ENCODE results near the gene SBK2.
A peak's percentile ranks its signal among the peaks of the same experiment; 100 is the strongest.
"Not testable (repeated sequence)": the region's sequence is repeated elsewhere in the genome, so short reads cannot be mapped to it uniquely, and the experiment has no call there.

The SBK2 gene

GRCh38 chr19:55536951-55537740 lies at the start of gene SBK2:
TSS of gene SBK2 (minus strand) at chr19:55537133. CDS start at chr19:55536294, 839 bp downstream.
- DNase-seq (ENCODE audit: low spot score): no peak

- peak; percentile 88 for DNase-seq (ENCODE audit: low spot score)
Measured at GRCh38 chr19:55585658-55586339, 48.9 kb upstream of the SBK2 start.

- no peak for DNase-seq (ENCODE audit: low spot score)
Measured at GRCh38 chr19:55584871-55585270, 47.9 kb upstream of the SBK2 start.

GRCh38 chr19:55583897-55584296 lies 47.0 kb upstream of the SBK2 start:
- DNase-seq (ENCODE audit: low spot score): not testable (repeated sequence)

GRCh38 chr19:55582284-55582683 lies 45.4 kb upstream of the SBK2 start:
- DNase-seq (ENCODE audit: low spot score): not testable (repeated sequence)

- no peak for DNase-seq (ENCODE audit: low spot score)
Measured at GRCh38 chr19:55581823-55582223, 44.9 kb upstream of the SBK2 start.

GRCh38 chr19:55581145-55581822 lies 44.4 kb upstream of the SBK2 start:
- no peak for DNase-seq (ENCODE audit: low spot score)

GRCh38 chr19:55580628-55581144 lies 43.8 kb upstream of the SBK2 start, which contains the start of gene ZNF579:
TSS of gene ZNF579 (minus strand) at chr19:55580848. CDS start at chr19:55579639, 1,209 bp downstream.
- DNase-seq (ENCODE audit: low spot score): peak; percentile 93

GRCh38 chr19:55579766-55580621 lies 43.1 kb upstream of the SBK2 start:
- DNase-seq (ENCODE audit: low spot score): no peak

- no peak for DNase-seq (ENCODE audit: low spot score)
Measured at GRCh38 chr19:55578761-55579747, 42.1 kb upstream of the SBK2 start.

- no peak for DNase-seq (ENCODE audit: low spot score)
Measured at GRCh38 chr19:55578031-55578760, 41.3 kb upstream of the SBK2 start.

GRCh38 chr19:55576746-55577145 lies 39.8 kb upstream of the SBK2 start:
- DNase-seq (ENCODE audit: low spot score): no peak

GRCh38 chr19:55573929-55574328 lies 37.0 kb upstream of the SBK2 start:
- not testable (repeated sequence) for DNase-seq (ENCODE audit: low spot score)

- DNase-seq (ENCODE audit: low spot score): not testable (repeated sequence)
Measured at GRCh38 chr19:55569477-55569876, 32.5 kb upstream of the SBK2 start.

GRCh38 chr19:55567708-55568328 lies 30.9 kb upstream of the SBK2 start:
- no peak for DNase-seq (ENCODE audit: low spot score)

- no peak for DNase-seq (ENCODE audit: low spot score)
Measured at GRCh38 chr19:55566823-55567222, 29.9 kb upstream of the SBK2 start.

GRCh38 chr19:55563261-55563690 lies 26.3 kb upstream of the SBK2 start:
- DNase-seq (ENCODE audit: low spot score): no peak

- DNase-seq (ENCODE audit: low spot score): no peak
Measured at GRCh38 chr19:55559684-55560083, 22.8 kb upstream of the SBK2 start.

- no peak for DNase-seq (ENCODE audit: low spot score)
Measured at GRCh38 chr19:55554741-55555152, 17.8 kb upstream of the SBK2 start.
